Occipital lobe (tissue), 2 donors: Measurements from ENCODE around the gene KCTD19. TPM values are rescaled to one million over a fixed set of nuclear protein-coding genes. Genes with fewer than 3 reads are reported as not detected.
"Not testable (repeated sequence)": the region's sequence is repeated elsewhere in the genome, so short reads cannot be mapped to it uniquely, and the experiment has no call there.

Source experiments
- DNase-seq: peaks from one replicate; lab custom pipeline; 2025; lab: John Stamatoyannopoulos, UW
- total RNA-seq: library from RNA; depleted of rRNA; stranded (reverse); fragments of >200 nt; gene quantifications from one replicate; pipeline ENCODE4 v1.2.3, GENCODE V29; 2014

KCTD19 gene
- total RNA-seq: 0.31 TPM

GRCh38 chr16:67326472-67327309, at the start of gene KCTD19, which contains the start of gene LRRC36:
TSS of gene KCTD19 (minus strand) at chr16:67326741. CDS start at chr16:67326707, 34 bp downstream.
TSS of gene LRRC36 (plus strand) at chr16:67326815. CDS start at chr16:67326863, 48 bp downstream.
- DNase-seq: peak; percentile 8

- not testable (repeated sequence) for DNase-seq
Observed at GRCh38 chr16:67376012-67376411, 49.5 kb upstream of the KCTD19 start.

DNA sequence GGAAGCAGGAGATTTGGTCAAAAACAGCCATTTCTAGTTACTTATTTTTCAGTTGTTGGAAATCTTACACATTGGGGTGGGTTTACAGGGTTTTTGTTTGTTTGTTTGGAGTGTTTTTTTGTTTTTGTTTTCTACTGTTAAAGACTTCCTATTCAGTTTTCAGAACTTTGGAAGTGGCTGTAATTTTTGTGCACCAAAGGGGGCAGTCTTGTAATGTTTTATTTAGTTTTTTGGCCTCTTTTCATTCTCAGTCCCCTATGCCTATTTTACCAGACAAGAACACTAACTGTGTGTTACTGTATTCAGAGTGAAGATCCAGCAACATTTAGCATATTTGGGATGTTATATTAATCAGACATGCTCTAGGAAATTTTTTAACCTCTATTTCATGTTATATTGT, 46.1 kb upstream of the KCTD19 start:
- no peak for DNase-seq

DNA sequence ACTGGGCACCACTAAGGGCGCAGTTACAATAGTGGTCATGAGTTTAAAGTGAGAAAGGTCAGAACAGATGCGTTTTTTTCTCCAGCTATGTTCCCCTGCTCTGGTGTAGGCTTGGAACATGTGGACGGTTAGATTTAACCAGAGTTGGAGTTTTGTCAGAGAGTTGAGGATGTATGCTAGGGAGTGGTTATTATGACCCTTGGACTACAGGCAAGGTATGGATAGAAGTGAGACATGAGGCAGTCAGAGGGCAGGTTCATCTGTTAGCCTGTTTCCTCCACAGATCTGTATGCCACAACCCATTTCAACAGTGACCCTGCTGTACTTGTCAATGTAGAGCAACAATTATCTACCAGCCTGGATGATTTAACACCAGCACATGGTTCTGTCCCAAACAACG, 44.1 kb upstream of the KCTD19 start:
- no peak for DNase-seq

GRCh38 chr16:67364600-67365235, 38.2 kb upstream of the KCTD19 start:
- DNase-seq: no peak

DNA sequence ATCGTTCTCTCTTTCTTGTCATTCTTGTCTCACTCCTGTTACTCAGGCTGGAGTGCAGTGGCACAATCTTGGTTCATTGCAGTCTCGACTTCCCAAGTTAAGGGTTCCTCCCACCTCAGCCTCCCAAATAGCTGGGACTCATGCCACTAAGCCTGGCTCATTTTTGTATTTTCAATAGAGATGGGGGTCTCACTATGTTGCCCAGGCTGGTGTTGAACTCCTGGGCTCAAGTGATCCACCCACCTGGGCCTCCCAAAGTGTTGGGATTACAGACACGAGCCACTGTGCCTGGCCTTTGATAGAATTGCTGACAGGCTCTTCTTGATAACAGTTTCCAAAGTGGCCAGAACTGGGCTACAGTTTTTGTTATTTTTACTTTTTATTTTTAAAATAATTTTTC, 34.5 kb upstream of the KCTD19 start:
- no peak for DNase-seq

DNA sequence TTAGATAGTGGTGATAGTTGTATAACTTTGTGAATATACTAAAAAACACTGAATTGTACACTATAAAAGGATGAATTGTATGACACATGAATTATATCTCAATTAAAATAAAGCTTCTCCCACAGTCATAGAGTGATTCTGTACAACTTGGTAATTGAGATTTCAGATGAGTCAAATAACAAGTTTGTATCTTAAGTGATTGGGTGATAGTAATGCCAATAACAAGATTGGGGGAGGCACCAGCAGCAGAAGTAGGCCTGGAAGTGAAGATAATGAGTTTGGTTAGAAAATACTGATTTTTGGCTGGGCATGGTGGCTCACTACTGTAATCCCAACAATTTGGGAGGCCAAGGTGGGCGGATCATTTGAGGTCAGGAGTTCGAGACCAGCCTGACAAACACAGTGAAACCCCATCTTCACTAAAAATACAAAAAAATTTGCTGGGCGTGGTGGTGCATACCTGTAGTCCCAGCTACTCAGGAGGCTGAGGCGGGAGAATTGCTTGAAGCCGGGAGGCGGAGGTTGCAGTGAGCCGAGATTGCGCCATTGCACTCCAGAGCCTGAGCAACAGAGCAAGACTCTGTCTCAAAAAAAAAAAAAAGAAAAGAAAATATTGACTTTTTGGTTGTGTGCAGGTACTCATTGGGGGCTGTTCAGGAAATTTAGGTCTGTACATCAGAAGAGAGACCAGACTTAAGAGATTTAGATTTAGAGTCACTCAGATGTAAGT, 33.2 kb upstream of the KCTD19 start:
- DNase-seq: not testable (repeated sequence)

DNA sequence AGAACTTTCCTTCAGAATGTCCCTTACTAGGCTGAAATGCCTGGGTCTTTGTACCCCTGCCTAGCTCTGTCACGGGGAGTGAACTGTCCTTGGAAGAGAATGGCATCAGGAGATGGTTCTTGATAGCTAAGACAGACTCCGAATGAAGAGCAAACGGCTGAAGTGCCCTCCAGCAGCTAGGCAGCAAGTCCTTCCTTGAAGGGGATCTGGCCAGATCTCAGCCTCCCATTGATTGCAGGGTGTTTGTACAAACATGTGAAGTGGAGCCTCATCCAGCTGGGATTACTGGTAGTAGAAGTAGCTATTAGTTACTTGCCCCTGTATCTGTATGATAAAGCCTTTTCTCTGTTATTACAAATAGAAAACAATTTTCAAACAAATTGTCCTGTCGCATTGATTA, 31.0 kb upstream of the KCTD19 start:
- no peak for DNase-seq

GRCh38 chr16:67356396-67356795, 29.9 kb upstream of the KCTD19 start:
- DNase-seq: no peak

DNA sequence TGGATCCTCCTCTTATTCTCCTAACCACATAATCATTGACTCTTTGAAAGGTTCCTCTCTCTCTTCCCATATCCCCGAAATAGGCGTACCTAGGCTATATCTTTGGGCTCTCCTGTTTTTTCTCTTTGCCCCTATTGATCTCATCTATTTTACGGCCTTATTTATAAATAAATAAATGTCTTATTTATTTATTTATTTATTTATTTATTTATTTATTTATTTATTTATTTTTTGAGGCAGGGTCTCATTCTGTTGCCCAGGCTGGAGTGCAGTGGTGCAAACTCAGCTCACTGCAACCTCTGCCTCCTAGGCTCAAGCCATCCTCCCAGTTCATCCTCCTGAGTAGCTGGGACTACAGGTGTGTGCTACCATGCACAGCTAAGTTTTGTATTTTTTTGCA, 25.9 kb upstream of the KCTD19 start:
- not testable (repeated sequence) for DNase-seq

GRCh38 chr16:67350324-67350723, 23.8 kb upstream of the KCTD19 start:
- no peak for DNase-seq

DNA sequence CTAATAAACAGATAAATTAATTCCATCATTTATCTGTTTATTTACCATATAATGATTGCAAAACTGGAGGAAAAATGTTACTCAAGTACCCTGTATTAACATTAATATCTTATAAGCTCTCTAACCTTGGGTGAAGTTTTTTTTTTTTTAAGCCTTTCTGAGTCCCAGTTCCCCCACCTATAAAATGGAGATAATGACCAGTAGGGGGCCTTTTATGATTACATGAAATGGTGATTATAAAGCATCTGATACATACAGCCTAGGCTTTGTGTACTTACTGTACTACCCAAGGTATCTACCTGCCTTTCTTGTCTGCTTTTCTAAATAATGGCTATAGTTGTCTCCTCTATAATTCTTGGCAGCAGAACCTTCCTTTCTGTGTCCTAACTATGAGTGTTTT, 22.6 kb upstream of the KCTD19 start:
- no peak for DNase-seq

DNA sequence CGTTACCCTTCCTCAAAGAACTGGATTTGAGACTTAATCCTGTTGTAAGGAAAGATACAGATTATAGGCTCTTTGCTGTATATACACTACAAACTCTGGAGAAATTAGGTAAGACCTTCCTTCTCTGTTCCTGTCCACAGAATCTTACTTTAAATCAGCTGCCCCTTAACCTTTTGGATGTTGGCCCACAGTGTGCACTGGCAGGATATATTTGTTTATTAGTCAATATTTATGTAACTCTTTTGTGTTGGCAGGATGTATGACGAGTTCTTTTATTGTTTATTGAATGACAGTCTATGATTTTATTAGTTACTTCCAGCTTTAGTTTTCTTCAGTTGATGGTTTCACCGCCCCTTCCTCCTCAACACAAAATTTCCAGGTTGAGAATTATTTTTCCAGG, 19.8 kb upstream of the KCTD19 start:
- DNase-seq: no peak

GRCh38 chr16:67345401-67345800, 18.9 kb upstream of the KCTD19 start:
- no peak for DNase-seq

DNA sequence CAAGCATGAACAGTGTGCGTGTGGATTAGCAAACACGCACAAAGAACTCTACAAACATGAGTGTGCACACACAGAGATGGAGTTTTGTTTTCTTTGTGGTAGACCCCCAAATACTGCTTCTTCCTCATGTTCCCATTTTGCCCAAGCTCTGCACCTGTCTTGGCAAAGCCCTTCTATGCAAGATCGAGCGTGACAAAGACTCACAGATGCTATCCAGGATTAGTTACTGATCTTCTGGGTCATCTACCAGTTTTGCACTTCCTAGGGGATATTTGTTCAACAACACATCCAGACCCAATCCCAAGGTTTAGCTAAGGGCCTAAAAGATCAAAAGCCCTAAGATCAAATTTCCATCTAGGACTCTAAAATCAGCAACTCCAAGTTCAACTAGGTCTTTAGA, 16.1 kb upstream of the KCTD19 start:
- no peak for DNase-seq

- DNase-seq: no peak
Observed at GRCh38 chr16:67341250-67341649, 14.7 kb upstream of the KCTD19 start.

DNA sequence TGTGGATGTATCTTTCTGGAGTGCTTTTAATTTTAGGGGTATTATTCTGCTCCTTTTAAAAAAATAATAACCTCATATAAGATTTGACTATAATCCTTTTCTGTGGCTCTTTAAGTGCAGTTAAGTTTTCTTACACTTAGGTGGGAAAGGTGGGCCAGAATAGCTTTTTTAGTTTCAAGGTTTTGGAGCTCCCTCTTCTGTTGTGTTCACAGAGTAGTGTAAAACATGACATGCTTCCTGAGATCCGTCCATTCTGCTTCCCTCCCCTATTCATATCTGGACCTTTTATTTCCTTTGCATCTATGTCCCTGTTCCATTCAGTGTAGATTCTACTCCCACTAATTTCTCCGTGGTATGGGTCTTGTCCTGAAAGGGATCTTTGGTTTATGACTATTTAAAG, 12.9 kb upstream of the KCTD19 start:
- no peak for DNase-seq

- DNase-seq: no peak
Observed at GRCh38 chr16:67336648-67337047, 10.1 kb upstream of the KCTD19 start.

- DNase-seq: no peak
Observed at GRCh38 chr16:67336116-67336515, 9.6 kb upstream of the KCTD19 start.

DNA sequence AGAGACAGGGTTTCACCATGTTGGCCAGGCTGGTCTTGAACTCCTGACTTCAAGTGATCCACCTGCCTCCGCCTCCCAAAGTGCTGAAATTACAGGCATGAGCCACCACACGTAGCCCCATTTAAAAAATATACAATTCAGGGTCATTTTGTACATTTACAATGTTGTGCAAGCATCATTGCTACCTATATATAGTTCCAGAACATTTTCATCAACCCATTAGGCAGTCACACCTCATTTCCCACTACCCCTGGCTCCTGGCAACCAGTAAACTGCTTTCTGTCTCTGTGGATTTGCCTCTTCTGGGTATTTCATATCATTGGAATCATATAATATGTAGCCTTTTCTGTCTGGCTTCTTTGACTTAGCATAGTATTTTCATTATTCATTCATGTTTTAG, 6.8 kb upstream of the KCTD19 start:
- DNase-seq: no peak

GRCh38 chr16:67329901-67330300, 3.4 kb upstream of the KCTD19 start:
- no peak for DNase-seq

GRCh38 chr16:67327743-67328142, 1.2 kb upstream of the KCTD19 start:
- no peak for DNase-seq
